NCI-H128 (cell line): Measurements from ENCODE around the gene POLR3GL.

Experiments used
- DNase-seq: peaks from one replicate; lab custom pipeline; 2025; ENCODE audit not compliant: unreplicated experiment; lab: John Stamatoyannopoulos, UW

The POLR3GL gene

GRCh38 chr1:145972580-145972979 lies 8.1 kb downstream of the POLR3GL start:
- DNase-seq, result no peak

- DNase-seq, result no peak
Measured at GRCh38 chr1:145974721-145975120, 10.2 kb downstream of the POLR3GL start.

- DNase-seq, result no peak
Measured at GRCh38 chr1:145975216-145975615, 10.7 kb downstream of the POLR3GL start.

GRCh38 chr1:145977016-145977415 lies 12.5 kb downstream of the POLR3GL start:
- DNase-seq, result no peak

GRCh38 chr1:145977486-145978470 lies 13.3 kb downstream of the POLR3GL start:
- peak; percentile 61 for DNase-seq

GRCh38 chr1:145978471-145978853 lies 14.0 kb downstream of the POLR3GL start:
- no peak for DNase-seq

GRCh38 chr1:145978854-145979745 lies 14.6 kb downstream of the POLR3GL start:
- DNase-seq, result peak; percentile 93

- DNase-seq, result no peak
Measured at GRCh38 chr1:145979746-145980456, 15.4 kb downstream of the POLR3GL start.

GRCh38 chr1:145980457-145980994 lies 16.0 kb downstream of the POLR3GL start:
- no peak for DNase-seq

- no peak for DNase-seq
Measured at GRCh38 chr1:145982010-145982723, 17.7 kb downstream of the POLR3GL start.

GRCh38 chr1:145983206-145983675 lies 18.8 kb downstream of the POLR3GL start:
- DNase-seq, result no peak

- DNase-seq, result no peak
Measured at GRCh38 chr1:145983960-145984830, 19.7 kb downstream of the POLR3GL start.

- no peak for DNase-seq
Measured at GRCh38 chr1:145985129-145985501, 20.6 kb downstream of the POLR3GL start.

- no peak for DNase-seq
Measured at GRCh38 chr1:145985502-145986439, 21.3 kb downstream of the POLR3GL start.

- DNase-seq, result no peak
Measured at GRCh38 chr1:145986551-145986950, 22.1 kb downstream of the POLR3GL start.

- DNase-seq, result no peak
Measured at GRCh38 chr1:145987926-145988325, 23.4 kb downstream of the POLR3GL start.

- DNase-seq, result no peak
Measured at GRCh38 chr1:145988773-145989172, 24.3 kb downstream of the POLR3GL start.

- DNase-seq, result no peak
Measured at GRCh38 chr1:145990249-145990855, 25.9 kb downstream of the POLR3GL start.
